SKM-1 (cell line): Measurements from ENCODE around the gene MORN1.

Experiments used
- DNase-seq: peaks from one replicate; lab custom pipeline; 2025; ENCODE audit not compliant: unreplicated experiment; lab: John Stamatoyannopoulos, UW

MORN1 gene

GRCh38 chr1:2388004-2388913 is 3.1 kb downstream of the MORN1 start:
- no peak for DNase-seq

DNA sequence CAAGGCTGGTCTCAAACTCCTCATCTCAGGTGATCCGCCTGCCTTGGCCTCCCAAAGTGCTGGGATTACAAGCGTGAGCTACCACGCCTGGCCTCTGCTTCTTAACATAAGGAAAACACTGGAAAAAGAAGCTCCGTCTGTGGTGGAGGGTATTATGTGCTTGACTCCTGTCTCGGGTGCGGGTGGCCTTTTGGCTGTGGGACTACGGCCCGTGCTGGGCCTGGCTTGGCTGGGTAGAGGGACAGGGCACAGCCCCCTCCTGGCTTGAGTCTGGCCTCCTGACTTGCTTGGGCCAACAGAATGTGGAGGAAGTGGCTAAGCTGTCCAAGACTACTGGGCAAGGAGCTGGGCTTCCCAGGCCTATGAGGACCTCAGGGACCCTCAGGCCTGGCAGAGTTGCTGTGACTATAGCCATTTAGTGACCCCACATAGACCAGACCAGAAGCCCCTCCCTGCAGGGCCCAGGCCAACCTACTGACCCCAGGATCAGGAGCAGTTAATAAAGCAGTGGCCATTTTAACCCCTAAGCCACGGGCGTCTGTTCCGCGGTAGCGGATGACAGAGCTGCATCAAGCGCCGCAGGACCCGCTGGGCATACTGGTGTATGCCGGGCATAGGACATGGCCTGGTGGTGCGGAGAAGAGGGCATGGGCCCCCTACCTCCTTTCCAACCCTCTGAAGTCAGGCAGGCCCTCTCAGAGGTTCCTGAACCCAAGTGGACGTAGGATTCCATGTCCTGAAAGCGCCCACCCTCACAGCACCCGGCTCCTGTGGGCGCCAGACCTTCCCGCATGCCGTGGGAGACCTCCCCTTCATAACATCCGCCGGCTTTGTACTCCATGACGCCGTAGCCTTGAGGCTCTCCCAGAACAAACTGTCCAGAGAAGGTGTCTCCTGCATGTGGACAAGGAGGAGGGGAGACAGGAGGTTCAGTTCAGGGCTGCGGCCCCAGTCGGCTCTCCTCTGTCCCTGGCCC is 4.4 kb downstream of the MORN1 start:
- no peak for DNase-seq

- DNase-seq = no peak
Measured at GRCh38 chr1:2385606-2386280, 5.6 kb downstream of the MORN1 start.

DNA sequence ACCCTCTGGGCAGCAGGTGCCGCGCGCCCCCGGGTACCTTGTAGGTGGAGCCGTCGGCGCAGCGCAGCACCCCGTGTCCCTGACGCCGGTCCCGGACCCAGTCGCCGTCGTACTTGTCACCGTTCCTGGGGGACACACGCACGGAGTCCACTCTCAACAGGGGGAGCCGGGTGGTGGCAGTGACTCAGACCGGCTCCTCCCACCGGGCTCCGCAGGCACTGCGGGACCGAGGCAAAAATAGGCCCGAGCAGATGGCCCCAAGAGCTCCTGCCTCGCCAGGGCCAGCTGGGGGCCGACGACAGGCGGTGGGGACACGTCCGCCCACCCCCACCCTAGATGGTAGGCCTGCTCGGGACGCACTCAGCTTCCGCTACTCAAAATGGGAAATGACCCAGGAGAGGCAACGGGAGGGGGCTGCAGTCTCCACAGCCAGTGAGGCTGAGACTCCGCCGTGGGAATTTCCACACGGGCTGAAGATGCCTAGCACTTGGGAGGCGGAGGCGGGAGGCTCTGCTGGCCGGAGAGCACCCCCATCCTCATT is 6.3 kb downstream of the MORN1 start:
- no peak for DNase-seq

DNA sequence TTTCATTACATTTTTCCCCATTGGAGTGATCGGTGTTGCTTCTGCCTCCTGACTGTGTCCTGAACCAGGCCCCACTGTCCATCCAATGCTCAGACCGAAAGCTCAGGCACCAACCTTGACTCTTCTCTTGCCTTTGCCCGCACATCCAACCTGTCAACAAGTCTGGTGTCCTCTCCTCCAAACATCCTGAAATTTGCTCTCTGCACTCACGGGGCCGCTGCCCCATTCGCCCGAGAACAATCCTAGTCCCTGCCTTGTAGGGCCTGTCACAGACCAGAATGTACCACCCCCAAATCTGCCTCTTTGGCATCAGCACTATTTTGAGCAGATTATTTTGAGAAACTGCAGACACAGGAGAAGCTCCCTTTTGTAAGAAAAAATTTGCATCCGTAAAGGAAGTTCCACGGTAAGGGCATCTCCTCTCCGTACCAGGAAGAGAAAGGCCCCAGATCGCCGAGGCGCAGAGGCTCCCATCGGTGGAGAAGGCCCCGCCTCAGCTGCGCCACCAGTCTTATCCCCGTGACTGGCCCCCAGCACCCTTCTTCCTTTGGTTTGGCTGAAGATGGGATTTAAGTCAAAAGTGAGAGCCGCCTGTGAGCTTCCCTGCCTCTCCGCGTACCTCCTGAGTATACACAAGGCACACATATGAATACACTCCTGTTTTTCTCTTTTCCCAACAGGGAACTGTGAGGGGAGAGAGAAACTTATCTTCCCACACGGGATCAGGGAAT is 7.1 kb downstream of the MORN1 start:
- DNase-seq = no peak

GRCh38 chr1:2383576-2383975 is 7.8 kb downstream of the MORN1 start:
- no peak for DNase-seq

- no peak for DNase-seq
Measured at GRCh38 chr1:2382621-2383361, 8.6 kb downstream of the MORN1 start.

- DNase-seq = peak; percentile 48
Measured at GRCh38 chr1:2381741-2382620, 9.4 kb downstream of the MORN1 start.

DNA sequence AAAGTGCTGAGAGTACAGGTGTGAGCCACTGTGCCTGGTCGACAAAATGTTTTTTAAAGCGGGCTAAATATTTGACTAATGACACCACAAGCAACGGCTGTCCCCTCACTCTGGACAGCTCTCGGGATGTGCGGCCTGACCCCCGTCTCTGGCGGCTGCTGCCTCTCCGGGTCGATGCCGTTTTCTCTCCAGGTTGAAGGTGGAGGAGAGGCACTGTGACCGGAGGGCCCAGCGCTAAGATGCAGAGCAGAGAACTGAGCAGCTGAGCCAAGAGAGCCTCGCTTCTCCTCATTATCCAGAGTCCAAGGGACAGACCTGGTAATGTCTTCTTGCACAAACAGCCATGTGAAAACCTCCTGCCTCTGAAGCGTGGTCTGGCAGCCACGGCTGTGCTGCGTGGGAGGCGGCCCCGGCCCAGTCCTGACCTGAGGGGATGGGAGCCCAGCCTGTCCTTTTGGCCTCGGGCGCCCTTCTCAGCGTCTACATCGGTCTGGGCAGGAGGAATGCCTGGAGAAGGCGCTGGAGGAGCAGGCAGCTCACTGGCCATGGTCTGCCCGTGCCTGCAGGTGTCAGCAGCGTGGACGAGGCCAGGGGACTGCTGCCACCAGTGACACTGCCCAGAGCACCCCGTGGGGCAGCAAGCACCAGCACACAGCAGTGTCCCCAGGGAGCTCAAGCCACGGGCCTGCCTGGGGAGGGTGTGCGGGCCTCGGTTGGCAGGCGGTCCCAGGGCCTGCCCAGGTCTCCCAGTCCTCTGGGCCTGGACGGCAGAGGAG is 10.3 kb downstream of the MORN1 start:
- DNase-seq = no peak

DNA sequence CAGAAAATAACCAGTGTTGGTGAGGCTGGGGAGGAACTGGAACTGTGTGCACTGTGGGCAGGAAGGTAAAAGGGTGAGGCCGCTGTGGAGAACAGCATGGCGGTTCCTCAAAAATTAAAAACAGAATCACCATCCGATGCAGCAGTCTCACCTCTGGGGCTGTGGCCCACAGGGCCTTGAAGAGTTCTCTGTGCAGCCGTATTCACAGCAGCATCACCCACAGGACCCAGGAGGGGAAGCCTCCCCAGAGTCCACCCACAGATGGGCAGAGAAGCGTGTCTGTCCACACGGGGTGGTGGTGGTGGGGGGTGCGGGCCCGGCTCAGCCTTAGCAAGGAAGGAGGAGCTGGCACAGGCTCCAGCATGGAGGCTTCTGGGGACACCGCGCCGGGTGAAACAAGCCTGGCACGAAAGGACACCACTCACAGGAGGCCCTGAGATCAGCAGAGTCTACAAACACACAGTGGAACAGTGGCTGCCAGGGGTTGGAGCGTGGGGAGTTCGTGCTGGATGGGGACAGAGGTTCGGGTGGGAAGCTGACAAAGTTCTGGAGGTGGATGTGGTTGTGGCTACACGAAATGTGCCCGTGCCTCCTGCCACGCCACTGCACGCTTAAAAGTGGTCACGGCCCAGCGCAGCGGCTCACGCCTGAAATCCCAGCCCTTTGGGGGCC is 11.5 kb downstream of the MORN1 start:
- DNase-seq = no peak

GRCh38 chr1:2378956-2379732 is 12.2 kb downstream of the MORN1 start:
- no peak for DNase-seq

- DNase-seq = no peak
Measured at GRCh38 chr1:2378441-2378851, 12.9 kb downstream of the MORN1 start.

DNA sequence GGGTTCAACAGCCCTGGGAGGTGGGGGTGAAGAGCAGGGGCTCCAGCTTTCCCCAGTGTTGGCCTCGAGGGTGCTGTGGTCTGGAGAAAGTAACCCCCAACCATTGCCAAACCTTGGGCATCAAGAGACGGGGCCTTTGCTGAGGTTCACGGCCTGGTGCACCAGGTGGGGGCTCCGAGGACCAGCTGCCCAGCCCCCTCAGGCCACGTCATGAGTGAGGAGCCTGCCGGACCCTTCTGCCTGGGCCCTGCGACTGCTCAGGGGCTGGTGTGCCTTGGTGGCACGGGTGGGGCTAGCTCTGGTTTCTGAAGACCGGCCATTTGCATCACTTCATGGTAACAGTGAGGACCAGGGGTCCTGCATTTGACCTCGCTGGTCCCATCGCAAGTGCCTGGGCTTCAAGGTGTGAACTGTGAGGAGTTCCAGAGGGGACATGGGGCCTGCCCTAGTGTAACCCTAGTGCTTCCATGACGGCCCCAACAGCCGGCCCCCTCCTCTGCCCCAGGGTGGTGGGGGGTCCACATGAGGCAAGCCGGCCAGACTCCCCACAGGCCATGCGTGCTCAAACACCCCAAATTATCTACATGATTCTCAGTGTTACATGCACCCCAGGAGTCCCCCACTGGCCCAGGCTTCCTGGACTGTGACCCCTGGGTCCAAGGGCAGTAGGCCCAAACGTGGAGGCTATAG is 13.5 kb downstream of the MORN1 start:
- DNase-seq = no peak

- no peak for DNase-seq
Measured at GRCh38 chr1:2376931-2377672, 14.3 kb downstream of the MORN1 start.

DNA sequence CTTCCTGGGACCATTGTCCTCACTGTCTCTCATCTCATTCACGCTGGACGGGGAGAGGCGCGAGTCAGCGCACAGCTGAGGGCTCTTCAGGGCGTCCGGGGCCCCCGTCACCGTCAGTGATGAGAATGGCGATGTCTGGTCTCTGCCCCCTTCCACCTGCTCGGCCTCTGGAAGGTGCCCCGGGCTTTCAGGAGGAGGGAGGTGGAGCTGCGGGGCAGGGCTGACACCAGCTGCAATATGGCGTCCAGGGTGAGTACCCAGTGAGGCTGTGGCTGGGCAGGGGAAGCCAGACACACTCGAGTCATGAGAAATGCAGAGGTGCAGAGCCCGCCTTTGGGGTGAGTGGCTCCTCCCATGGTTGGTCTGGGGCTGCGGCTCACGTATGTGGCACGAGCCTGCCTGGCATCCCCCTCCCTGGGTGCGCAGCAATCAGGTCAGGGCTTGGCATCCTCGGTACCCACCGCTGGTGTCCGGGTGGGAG is 15.1 kb downstream of the MORN1 start:
- no peak for DNase-seq
